AG10803 (cell line): ENCODE data around the gene SPINT4.
"Not testable (repeated sequence)": the region's sequence is repeated elsewhere in the genome, so short reads cannot be mapped to it uniquely, and the experiment has no call there.

Experiments used
- DNase-seq: peaks from one replicate; pipeline ENCODE4 v3.0.0; 2010; ENCODE audit warnings: low read depth
- H3K4me3 ChIP-seq: 2 replicates; pipeline ENCODE4 v1.5.1; 2011; ENCODE audit warnings: mild to moderate bottlenecking, low read length, control low read depth
- CTCF ChIP-seq: conservative IDR thresholded peaks from 2 replicates; pipeline ENCODE4 v1.5.1; 2011; ENCODE audit warnings: mild to moderate bottlenecking, low read length, control low read depth, inconsistent platforms

The SPINT4 gene

GRCh38 chr20:45704969-45705637 is 17.0 kb upstream of the SPINT4 start, which contains the start of gene WFDC10B:
TSS of gene WFDC10B (minus strand) at chr20:45705019. CDS start at chr20:45685992, 19,027 bp downstream.
- no peak for DNase-seq
- TF ChIP-seq CTCF = no peak
- no peak within 1 kb of the TSS for H3K4me3 ChIP-seq

DNA sequence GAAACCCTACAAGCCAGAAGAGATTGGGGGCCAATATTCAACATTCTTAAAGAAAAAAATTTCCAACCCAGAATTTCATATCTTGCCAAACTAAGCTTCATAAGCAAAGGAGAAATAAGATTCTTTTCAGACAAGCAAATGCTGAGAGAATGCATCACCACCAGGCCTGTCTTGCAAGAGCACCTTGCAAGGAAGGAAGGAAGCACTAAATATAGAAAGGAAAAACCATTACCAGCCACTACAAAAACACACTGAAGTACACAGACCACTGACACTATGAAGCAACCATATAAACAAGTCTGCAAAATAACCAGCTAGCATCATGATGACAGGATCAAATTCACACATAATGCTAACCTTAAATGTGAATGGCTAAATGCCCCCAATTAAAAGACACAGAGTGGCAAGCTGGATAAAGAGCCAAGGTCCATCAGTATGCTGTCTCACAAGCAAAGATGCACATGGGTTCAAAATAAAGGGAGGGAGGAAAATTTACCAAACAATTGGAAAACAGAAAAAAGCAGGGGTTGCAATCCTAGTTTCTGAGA is 5.9 kb upstream of the SPINT4 start:
- not testable (repeated sequence) for DNase-seq, H3K4me3 ChIP-seq

DNA sequence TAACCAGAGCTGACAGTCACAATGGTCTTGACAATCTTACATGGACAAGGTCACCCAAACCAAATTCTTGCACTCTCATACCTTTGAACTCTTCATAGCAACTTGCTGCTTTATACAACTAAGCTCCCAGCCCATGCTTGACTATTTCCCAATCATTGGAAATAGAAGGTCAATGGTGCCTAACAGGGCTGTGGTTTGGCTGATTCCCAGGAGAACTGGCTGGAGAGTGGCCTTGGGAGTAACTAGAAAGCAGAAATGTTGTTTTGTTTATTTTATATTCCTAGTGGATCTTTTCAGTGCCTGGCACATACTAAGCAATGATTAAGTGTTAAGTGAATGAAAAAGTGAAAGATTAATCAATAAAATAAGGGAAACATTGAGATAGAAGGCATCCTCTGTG is 3.0 kb downstream of the SPINT4 start:
- no peak for DNase-seq
- no peak overlapping the region for H3K4me3 ChIP-seq
- TF ChIP-seq CTCF = no peak

DNA sequence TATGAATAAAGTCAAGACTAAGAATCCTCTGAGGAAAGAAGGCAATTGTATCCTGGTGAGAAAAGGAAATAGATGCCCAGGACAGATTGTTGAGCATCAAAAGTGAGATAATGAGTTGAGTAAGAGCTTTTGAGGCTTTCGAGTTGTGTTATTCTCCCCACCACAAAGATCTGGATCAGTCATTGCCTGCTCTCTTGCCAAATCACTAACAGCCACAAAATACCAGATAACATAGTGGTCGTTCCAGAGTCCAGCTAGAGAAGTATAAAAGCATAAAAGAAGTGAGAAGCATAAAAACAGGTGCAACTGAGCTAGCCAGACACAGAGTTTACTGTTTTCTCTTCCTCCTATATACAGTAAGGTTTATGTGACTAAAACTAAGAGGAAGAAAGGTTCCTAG is 4.9 kb downstream of the SPINT4 start:
- TF ChIP-seq CTCF = no peak
- peak; percentile 3 for DNase-seq
- no peak overlapping the region for H3K4me3 ChIP-seq

DNA sequence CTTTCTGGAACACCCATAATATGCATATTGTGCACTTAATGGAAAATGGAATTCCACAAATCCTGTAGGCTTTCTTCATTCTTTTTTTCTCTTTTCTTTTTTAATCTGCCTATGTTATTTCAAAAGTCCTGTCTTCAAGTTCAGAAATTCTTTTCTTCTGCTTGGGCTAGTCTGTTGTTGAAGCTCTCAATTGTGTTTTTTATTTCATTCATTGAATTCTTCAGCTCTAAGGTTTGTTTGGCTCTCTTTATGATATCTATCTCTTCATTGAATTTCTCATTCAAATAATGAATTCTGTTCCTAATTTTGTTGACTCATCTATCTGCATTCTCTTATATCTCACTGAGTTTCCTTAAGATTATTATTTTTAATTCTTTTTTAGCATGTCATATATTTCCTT is 10.1 kb downstream of the SPINT4 start:
- TF ChIP-seq CTCF = no peak
- H3K4me3 ChIP-seq = no peak overlapping the region
- DNase-seq = no peak

GRCh38 chr20:45735552-45735951 is 13.4 kb downstream of the SPINT4 start:
- DNase-seq = no peak
- no peak overlapping the region for H3K4me3 ChIP-seq
- TF ChIP-seq CTCF = no peak

DNA sequence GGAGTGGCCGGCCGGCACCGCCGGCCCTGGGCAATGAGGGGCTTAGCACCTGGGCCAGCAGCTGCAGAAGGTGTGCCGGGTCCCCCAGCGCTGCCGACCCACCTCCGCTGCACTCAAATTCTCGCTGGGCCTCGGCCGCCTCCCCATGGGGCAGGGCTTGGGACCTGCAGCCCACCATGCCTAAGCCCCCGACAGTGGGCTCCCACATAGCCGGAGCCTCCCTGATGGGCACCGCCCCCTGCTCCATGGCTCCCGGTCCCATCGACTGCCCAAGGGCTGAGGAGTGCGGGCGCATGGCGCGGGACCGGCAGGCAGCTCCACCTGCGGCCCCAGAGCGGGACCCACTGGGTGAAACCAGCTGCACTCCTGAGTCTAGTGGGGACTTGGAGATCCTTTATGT is 13.8 kb downstream of the SPINT4 start:
- DNase-seq = no peak
- no peak for TF ChIP-seq CTCF
- H3K4me3 ChIP-seq = no peak overlapping the region
